GM18868 (cell line): ENCODE results near the gene RETNLB.
A peak's percentile ranks its signal among the peaks of the same experiment; 100 is the strongest.

Experiments
- ATAC-seq: cut with Tn5 transposase; IDR thresholded peaks from one replicate; pipeline ENCODE4 v1.9.1; 2021; ENCODE audit warnings: mild to moderate bottlenecking, moderate library complexity; ENCODE audit not compliant: unreplicated experiment

Gene RETNLB, protein sequence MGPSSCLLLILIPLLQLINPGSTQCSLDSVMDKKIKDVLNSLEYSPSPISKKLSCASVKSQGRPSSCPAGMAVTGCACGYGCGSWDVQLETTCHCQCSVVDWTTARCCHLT

DNA sequence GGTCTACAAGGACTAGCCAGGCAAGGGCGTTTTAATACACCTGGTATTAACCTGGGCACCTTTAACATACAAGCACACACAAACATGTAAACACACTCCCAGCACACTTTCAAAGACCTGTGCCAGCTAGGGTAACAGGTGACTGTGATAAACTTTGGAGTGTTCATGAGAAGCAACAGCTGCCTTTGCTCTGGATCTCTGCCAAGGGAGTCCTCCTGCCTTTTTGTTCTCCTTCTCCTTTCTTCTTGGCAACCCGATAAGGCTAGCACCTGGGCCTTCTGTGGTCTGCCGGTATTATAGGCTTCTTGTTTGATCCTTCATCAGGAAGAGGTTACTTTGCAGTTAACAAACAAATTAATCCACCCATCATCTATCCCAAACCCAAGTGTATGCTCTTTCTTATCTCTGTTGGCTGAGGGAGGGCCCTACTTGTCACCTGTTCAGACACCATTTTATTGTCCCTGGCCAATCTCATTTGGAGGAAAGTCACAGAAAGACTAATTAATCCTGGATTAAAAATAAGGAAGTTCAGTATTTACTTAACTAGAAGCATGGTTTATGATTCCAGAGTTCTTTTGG, at the start of gene RETNLB:
RETNLB (minus strand) TSS at position 7 of the 579 bp plus-strand sequence. CDS start 225 bp downstream, outside the sequence.
- no peak for ATAC-seq

DNA sequence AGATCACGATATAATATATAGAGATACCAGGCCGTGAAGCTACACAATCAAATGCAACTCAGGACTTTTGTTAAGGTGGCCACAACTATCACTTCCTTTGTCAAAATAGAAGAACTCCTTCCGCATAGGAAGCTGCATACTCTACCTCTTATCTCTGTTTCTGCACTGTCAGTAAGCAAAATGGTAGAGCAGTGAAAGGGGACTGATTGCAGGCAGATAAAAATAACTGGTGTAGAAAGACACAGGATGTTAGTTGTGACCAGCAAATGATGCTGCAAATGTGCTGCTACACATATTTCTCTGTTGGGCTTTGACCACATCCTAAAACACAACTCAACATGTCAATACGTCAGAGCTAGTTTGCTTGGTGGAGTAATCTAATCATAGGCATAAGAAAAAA, 49.1 kb upstream of the RETNLB start:
- no peak for ATAC-seq

DNA sequence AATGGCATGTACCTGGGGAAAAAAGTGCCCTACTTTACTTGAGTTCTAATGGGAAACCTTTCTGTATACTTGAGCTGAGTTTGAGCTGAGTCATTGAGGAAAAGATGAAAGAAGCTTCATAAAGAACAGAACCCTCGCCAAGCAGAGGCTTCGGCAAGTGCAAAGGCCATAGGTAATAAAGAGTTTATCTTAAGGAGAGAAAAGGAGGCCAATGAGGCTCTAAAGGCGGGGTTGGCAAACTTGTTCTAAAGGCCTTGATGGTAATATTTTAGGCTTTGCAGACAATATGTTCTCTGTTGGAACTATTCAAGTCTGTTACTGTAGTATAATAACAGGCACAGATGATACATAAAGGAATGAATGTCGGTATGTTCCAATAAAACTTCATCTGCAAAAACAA, 47.8 kb upstream of the RETNLB start:
- ATAC-seq: no peak

DNA sequence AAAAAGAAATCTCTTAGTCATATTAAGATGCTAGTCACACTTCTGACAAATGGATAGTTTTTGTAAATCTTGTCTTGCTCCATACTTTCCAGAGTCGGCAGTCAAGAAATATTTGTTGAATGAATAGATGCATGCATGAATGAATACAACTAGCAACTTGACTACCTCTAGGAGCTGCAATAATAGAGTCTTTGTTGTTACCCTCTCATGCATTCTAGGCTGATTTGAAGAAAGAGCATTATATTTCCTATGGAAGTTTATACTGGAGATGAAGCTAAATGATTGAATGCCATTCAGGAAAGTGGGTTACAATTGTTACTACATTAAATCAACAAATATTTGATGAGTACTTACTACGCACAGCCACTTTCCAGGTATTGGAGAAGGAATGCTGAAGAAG, 47.2 kb upstream of the RETNLB start:
- ATAC-seq: no peak

DNA sequence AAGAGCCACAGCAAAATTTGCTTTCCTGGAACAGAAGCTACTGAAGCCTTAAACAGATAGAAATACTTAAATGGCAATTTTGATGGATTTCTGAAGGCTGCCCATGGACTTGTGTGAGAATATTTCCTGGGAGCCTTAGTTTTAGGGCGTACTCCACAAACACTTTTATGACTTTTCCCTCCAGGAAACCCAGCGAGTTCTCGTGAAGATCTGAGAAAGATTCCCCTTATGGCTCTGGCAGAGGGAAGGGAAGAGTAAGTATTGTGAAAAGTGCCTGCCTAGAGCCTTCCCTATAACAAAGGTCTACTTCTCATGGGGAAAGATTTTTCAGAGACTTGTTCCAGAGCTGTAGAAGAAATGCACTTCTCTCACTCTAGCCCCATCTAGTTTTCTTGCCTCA, 34.3 kb upstream of the RETNLB start:
- no peak for ATAC-seq

DNA sequence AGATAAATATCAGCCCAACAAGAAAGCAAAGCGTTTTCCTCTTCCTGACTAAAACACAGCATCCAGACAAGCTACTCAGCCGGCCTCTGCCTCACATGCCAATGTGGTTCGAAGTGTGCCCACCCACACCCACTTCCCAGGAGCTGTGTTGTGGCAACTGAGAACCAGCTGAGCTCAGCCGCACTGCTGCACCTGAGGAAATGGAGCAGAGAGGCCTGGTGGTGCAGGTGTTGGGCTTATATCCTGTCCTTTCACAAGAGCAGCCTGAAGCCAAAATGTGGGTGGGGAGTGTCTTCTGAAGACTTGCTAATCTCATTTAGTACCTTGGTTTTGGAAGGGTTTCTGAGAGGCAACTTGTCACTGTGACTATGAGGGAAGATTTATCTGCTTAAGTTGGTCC, 23.0 kb upstream of the RETNLB start:
- no peak for ATAC-seq

DNA sequence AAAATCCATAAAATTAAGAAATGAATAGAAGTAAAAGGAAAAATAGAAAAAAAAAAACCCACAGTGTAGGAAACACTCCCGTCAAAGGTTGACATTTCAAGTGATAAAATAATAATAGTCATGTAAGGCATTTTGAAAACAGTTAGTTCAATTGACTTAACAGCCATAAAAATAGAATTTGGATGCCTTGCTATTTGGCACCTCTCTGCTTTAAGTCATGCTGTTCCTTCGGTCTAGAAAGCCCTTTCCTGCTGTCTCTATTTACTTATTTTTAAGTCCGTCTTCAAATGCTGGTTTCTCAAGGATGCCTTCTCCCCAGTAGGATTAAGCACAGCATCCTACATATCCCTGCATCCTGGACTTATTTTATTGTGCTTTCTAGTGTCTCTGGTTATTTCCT, 22.3 kb upstream of the RETNLB start:
- no peak for ATAC-seq

DNA sequence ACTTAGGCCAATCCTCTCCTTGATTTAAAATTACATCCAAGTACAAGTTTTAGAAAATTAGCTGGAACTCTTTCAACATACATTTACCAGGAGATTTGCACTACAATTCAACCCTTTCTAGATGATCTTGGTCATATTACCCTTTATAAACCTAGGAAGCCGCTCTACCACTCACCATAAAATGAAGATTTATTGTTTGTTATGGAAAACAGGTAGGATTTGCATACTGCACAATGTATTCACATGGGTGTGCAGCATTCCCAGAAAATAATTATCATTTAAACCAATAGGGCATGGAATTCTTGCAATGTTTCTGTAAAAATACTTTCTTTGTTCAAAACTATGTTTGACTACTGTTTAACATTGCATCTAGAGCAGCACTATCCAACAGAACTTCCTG, 18.4 kb upstream of the RETNLB start:
- ATAC-seq: no peak

DNA sequence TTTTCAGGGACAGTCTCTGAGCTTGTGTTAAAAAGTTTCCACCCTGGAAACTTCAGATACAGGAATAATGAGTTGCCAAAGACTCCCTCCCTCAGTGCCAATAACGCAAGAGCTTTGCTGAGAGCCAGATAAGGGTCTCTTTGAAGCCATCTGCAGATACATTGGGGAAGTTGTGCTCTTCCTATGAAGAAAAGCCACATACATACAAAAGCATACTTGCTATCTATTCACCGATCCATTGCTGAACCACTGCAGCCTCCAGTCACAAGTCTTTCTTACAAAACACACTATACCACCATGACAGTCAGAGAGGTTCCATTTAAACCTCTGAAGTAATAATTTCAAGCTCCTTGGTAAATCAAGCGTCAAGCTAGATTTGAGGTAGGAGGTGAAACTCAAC, 10.0 kb upstream of the RETNLB start:
- no peak for ATAC-seq

DNA sequence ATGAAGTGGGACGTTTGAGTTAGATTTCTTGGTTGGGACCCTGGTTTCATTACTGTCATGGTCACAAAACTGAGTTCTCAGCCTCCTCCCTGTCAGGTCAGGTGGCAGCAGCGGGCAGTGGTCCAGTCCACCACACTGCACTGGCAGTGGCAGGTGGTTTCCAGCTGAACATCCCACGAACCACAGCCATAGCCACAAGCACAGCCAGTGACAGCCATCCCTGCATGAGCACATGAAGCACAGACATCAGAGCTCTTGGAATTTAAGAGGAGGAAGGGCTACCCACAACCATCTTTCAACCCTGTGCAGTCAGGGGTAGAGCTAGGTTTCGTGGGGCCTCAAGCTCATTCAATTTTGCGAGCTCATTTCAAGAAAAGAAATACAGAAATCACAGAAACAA, 1.5 kb downstream of the RETNLB start:
- no peak for ATAC-seq

DNA sequence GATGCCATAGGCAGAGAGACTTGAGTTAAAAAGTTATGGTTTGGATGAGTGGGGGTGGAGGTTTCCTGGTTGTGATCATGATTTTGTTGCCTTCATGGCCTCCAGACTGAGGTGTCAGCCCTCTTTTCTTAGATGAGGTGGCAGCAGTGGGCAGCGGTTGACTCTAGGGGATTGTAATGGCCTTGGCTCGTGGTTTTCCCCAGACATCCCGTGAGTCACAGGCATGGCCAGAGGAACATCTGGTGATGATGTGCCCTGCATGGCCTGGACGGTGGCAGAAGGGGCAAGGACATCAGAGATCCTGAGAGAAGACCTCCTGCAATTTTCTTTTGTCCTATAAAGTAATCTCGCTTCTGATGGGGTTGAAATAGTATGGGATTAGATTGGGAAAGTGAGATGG, 12.4 kb downstream of the RETNLB start:
- no peak for ATAC-seq

DNA sequence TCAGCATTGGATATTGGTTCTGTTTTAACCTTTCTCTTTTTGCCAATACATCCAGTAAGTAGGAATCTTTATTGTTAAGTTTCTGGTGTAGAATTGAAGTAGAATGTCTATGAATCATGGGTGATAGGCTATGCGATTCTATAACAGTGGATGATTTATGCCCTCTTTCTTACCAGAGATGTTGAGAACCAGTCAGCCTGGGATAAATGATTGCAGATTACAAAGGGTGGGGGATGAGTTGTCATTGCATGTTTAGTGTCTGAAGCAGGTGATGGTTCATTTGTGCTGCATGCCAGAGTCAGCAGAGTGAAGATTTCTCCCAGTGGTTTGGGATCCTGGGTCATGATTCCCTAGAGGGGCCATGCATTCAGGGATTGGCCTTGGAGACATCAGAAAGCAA, 14.3 kb downstream of the RETNLB start:
- no peak for ATAC-seq

DNA sequence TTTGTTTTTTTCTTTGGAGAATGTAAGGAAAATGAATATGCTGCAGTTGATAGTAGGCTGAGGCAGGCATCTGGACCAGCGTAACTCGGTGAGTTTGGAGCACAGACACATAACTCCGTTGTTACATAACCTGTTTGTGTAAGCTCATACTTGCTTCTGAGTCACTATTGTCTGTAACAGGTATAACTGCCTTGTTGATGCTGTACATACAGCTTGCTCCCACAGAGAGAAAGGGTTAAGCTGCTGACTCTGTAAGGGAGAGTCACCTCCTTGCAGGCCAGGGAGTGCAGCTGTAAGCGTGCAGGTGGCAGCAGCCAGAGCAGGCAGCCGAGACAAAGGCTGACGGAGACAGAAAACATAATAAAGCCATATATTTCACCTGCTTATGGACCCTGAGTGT, 20.4 kb downstream of the RETNLB start:
- no peak for ATAC-seq

DNA sequence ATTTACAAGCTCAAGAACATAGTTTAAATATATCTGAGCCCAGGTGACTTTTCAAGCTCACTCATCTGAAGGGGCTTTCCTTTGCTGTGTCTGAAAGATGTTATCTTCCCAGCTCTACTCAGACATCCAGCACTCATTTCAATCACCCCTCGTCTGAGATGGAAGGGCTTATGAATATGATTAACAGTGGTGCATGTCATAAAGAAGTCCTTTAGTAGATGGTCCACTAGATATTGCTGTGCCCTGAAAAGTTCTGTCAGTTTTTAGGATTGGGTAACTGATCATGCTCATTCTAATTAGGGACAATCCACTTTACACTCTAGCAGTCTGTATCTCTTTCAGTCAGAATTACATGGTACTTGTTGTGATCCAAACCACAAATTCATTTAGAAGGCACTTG, 28.3 kb downstream of the RETNLB start:
- ATAC-seq: peak; percentile 64

DNA sequence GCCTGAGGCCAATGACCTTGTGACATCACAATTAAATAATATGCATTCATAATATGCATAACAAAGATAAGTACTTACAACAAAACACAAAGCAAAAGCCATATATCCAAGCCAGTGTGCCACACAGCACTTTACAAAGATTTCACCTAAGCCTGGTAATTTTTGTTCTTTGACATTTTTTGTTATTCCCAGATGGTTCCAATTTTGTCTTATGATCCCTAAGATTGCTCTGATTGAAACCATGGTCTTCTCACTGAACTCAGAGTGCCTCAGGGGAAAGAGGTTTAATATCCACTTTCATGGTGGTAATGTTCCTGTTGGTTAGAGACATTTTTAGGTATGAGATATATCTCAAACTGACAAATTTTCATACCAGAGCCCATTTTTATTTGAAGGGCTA, 29.1 kb downstream of the RETNLB start:
- no peak for ATAC-seq

DNA sequence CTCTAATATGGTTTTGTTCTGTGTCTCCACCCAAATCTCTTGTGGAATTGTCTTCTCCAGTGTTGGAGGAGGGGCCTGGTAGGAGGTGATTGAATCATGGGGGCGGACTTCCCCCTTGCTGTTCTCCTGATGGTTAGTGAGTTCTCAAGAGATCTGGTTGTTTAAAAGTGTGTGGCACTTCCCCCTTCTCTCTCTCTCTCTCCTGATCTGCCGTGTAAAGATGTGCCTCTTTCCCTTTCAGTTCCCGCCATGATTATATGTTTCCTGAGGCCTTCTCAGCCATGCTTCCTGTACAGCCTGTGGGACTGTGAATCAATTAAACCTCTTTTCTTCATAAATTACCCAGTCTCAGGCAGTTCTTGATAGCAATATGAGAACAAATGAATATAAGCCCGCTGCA, 33.1 kb downstream of the RETNLB start:
- ATAC-seq: no peak

DNA sequence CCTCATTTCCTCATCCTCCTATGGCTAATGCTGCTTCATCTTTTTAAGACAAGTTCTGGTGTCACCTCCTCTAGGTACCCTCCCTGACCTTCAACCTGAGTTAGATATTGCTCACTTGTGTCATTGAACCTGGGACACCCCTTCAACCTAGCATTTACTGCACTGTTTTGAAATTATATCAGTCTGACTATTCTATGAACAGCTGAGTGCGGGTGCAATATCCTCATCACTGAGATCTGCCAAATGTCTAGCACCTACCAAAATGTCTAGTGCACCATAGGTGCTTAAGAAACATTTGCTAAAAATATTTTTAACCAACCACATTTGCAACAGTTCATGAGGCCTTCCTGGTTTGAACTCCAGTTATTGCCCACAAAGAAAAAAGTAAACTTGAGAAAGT, 34.5 kb downstream of the RETNLB start:
- ATAC-seq: no peak

DNA sequence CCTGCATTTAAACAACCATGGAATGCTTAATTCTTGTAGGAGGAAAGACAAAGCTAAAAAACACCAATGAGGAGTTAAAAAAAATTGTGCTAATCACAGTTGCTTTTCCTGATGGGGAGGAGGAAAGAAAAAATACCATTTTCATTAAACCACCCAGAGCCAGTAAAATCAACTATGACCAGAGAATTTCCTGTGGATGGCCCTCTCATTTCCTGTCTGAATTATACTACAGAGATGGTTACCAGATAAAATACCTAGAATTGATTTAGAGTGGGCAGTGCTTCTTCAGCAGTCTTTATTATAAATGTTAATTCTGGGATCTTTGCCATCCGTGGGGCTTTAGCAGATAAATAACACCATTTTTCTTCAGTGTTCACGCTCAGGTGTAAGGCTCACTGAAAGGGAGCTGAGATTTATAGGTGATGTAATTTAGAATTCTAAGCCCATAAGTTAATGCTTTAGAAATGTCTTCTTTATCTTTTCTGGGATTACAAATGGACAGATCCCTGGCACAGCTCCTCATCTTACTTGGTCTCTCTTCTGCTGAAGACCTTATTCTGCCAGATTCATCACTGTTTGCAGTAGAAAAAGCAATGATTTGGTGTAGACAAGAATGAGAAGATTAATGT, 37.9 kb downstream of the RETNLB start:
- ATAC-seq: no peak

DNA sequence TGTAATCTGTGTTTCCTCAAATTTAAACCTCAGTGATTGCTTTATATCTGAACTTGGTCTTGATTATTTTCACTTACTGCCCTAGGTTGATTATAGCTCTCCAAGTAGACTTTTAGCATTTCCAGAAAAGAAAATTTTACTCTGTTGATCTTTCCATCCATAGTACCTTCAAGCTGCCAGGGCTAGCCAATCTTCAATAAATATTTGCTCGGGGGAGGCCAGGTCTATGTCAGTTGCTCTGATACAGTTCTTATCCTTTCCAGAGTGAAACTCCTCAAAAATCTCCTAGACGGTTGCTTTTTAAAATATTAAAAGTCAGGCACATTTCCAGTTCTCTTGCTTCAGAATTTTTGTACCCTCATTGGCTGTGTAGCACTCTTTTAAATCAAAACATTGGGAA, 38.8 kb downstream of the RETNLB start:
- no peak for ATAC-seq

DNA sequence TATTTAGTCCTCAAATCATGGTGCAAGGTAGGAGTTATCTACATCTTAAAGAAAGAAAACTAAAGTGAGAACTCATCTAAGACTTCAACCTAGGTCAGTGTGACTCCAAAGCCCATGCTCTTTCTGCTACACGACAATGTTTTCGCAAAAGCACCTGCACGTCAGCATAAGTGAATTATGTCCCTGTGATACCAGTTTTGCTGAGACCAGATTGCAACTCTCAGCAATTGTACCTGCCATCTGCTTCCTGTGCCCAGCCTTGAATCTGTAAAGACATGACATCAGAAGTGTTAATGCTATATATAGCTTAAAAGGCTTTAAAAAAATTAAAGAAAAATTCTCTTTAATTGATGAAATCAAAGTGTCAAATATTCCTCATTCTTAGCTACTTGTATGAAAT, 43.4 kb downstream of the RETNLB start:
- ATAC-seq: no peak

DNA sequence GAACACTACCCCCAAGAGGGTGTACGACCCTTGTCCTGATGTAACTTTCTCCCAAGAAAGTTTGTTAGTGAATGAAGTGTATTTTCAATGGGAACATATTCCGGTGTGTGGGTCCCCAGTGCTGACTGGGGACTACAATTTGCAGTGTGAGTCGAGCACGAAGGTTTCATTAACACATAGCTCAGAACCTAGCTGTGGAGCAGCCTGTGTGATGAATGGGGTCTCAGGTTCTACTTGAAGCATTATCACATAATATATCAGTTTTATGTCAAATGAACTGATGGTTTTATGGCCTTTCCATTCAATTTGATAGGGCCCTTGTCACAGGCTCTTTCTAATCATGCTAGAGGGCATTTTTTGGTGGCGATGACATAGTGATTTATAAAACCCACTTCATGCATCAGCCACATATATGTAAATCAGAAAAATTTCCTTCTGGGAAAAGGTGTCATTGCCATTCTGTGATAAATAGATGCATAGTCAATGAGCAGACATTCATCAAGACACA, 44.1 kb downstream of the RETNLB start:
- no peak for ATAC-seq
